Liver (tissue), 9 donors: ENCODE results near the gene RAI1. TPM values are rescaled to one million over a fixed set of nuclear protein-coding genes. Genes with fewer than 3 reads are reported as not detected.
A peak's percentile ranks its signal among the peaks of the same experiment; 100 is the strongest.

ENCODE experiments used
- DNase-seq: peaks from one replicate; pipeline ENCODE4 v3.0.0-alpha.2; 2017; ENCODE audit warnings: low spot score
- H3K27ac ChIP-seq, 2 donors: one replicate each; pipeline ENCODE4 v1.7.0; 2013; ENCODE audit warnings: inconsistent platforms in 2 of 2, low read length in 2 of 2, control low read depth in 1 of 2, low read depth in 1 of 2, mild to moderate bottlenecking in 1 of 2
- H3K27me3 ChIP-seq, 4 donors: one replicate each; pipeline versions ENCODE4 v1.6.1 to v1.7.0; 2013; ENCODE audit warnings: low read length in 3 of 4, inconsistent platforms in 1 of 4, mild to moderate bottlenecking in 1 of 4, moderate library complexity in 1 of 4; ENCODE audit not compliant: control insufficient read depth in 4 of 4, insufficient read depth in 4 of 4
- H3K36me3 ChIP-seq, 4 donors: one replicate each; pipeline versions ENCODE4 v1.6.1 to v1.7.0; 2013; ENCODE audit warnings: low read length in 3 of 4, mild to moderate bottlenecking in 3 of 4, low read depth in 1 of 4, moderate library complexity in 1 of 4; ENCODE audit not compliant: control insufficient read depth in 4 of 4, insufficient read depth in 3 of 4
- H3K4me1 ChIP-seq, 4 donors: one replicate each; pipeline versions ENCODE4 v1.6.1 to v1.7.0; 2013; ENCODE audit warnings: low read length in 3 of 4, mild to moderate bottlenecking in 3 of 4, moderate library complexity in 1 of 4; ENCODE audit not compliant: control insufficient read depth in 4 of 4, insufficient read depth in 4 of 4
- H3K4me3 ChIP-seq, 3 donors: one replicate each; pipeline versions ENCODE4 v1.6.1 to v1.7.0; 2013; ENCODE audit warnings: low read length in 3 of 3, control low read depth in 1 of 3, low read depth in 1 of 3, mild to moderate bottlenecking in 1 of 3
- H3K9ac ChIP-seq, 2 donors: one replicate each; pipeline ENCODE4 v1.7.0; 2013; ENCODE audit warnings: low read length in 2 of 2, mild to moderate bottlenecking in 2 of 2, moderate library complexity in 2 of 2, control low read depth in 1 of 2, low read depth in 1 of 2
- H3K9me3 ChIP-seq, 4 donors: one replicate each; pipeline versions ENCODE4 v1.6.1 to v1.7.0; 2013; ENCODE audit warnings: low read length in 3 of 4; ENCODE audit not compliant: control insufficient read depth in 4 of 4
- CTCF ChIP-seq: fragments of 150-350 bp; IDR thresholded peaks from 2 replicates; pipeline ENCODE4 v1.5.1; 2017; ENCODE audit warnings: improper control_type of control experiment, low read depth, low read length; ENCODE audit not compliant: missing input control
- EGR1 ChIP-seq, 2 donors: IDR thresholded peaks; 2 replicates each; pipeline ENCODE4 v1.6.1; 2016 to 2018; ENCODE audit warnings: antibody characterized with exemption in 2 of 2, low read depth in 2 of 2
- FOXA1 ChIP-seq: IDR thresholded peaks from 2 replicates; pipeline ENCODE4 v1.6.1; 2016; ENCODE audit warnings: antibody characterized with exemption
- FOXA2 ChIP-seq: IDR thresholded peaks from 2 replicates; pipeline ENCODE4 v1.6.1; 2016; ENCODE audit warnings: antibody characterized with exemption
- GABPA ChIP-seq, 2 donors: IDR thresholded peaks in 1 of 2; conservative IDR thresholded peaks in 1 of 2; 2 replicates each; pipeline ENCODE4 v1.6.1; 2016; ENCODE audit warnings: antibody characterized with exemption in 2 of 2, mild to moderate bottlenecking in 1 of 2, moderate library complexity in 1 of 2
- HNF4G ChIP-seq: IDR thresholded peaks from 2 replicates; pipeline ENCODE4 v1.6.1; 2016; ENCODE audit warnings: antibody characterized with exemption
- JUND ChIP-seq, 2 donors: IDR thresholded peaks; 2 replicates each; pipeline ENCODE4 v1.6.1; 2016; ENCODE audit warnings: antibody characterized with exemption in 2 of 2
- MAX ChIP-seq: IDR thresholded peaks from 2 replicates; pipeline ENCODE4 v1.6.1; 2016; ENCODE audit warnings: antibody characterized with exemption
- RAD21 ChIP-seq, 2 donors: IDR thresholded peaks; 2 replicates each; pipeline ENCODE4 v1.6.1; 2016; ENCODE audit warnings: antibody characterized with exemption in 2 of 2, mild to moderate bottlenecking in 2 of 2
- REST ChIP-seq: IDR thresholded peaks from 2 replicates; pipeline ENCODE4 v1.6.1; 2016; ENCODE audit warnings: antibody characterized with exemption, mild to moderate bottlenecking
- RXRA ChIP-seq, 2 donors: IDR thresholded peaks; 2 replicates each; pipeline ENCODE4 v1.6.1; 2017 to 2018; ENCODE audit warnings: antibody characterized with exemption in 2 of 2, mild to moderate bottlenecking in 1 of 2
- TAF1 ChIP-seq: conservative IDR thresholded peaks from 2 replicates; pipeline ENCODE4 v1.6.1; 2016; ENCODE audit warnings: antibody characterized with exemption, mild to moderate bottlenecking
- ZBTB33 ChIP-seq: IDR thresholded peaks from 2 replicates; pipeline ENCODE4 v1.6.1; 2016; ENCODE audit warnings: antibody characterized with exemption
- WGBS: extraction: QIAGEN DNeasy Blood & Tissue Kit; methylation state at CpG from one replicate; pipeline ENCODE4 v1.1.7; 2013; 5-methylcytosine and 5-hydroxymethylcytosine counted together
- polyA plus RNA-seq, 2 donors: library from polyadenylated mRNA; stranded (reverse) in 1 of 2; unstranded in 1 of 2; fragments of 200-250 nt in 1 of 2; fragments of >200 nt in 1 of 2; fragmentation: Nextera tagmentation in 1 of 2; extraction: Ambion mirVana in 1 of 2; gene quantifications; one replicate each; pipeline versions ENCODE4 v1.2.1 to v1.2.3, GENCODE V29; 2013 to 2015
- total RNA-seq, 2 donors: library from RNA; depleted of rRNA; stranded (reverse); fragments of >200 nt; gene quantifications; one replicate each; pipeline ENCODE4 v1.2.3, GENCODE V29; 2014
- donor health status: healthy.
- donor health status: healthy.
- donor health status: healthy.
- donor health status: healthy.
- donor health status: healthy.

RAI1 gene
- total and polyA plus RNA-seq, 4 donors, result 0.57 to 7.6 (median 5.3) TPM

GRCh38 chr17:17729620-17730249 lies 48.5 kb downstream of the RAI1 start:
- WGBS, result 48% methylated on average over 5 of the region's 5 CpGs
- peak; percentile 75 for TF ChIP-seq CTCF
- no peak for TF ChIP-seq EGR1 (IDR thresholded peaks at IDR 0.05; ENCODE audit: low read depth in 2 of 2)
- no peak for TF ChIP-seq TAF1
- TF ChIP-seq RAD21 (IDR thresholded peaks at IDR 0.05), result peak; percentile 81 to 88
- no peak for TF ChIP-seq FOXA1

GRCh38 chr17:17730250-17730935 lies 49.1 kb downstream of the RAI1 start:
- Histone ChIP-seq H3K9me3 (no peaks in the 10 kb centered on the region), H3K27ac (no peak overlapping the region), H3K9ac (no peak overlapping the region), H3K4me3 (no peak overlapping the region), H3K27me3 (no peaks in the 10 kb centered on the region), H3K4me1 (peaks cover 0 to 4% (median 0%) of the 10 kb centered on the region in 4 donors), H3K36me3 (peaks cover 0 to 2% (median 0%) of the 10 kb centered on the region in 4 donors)
- WGBS, result 87% methylated on average over 14 of the region's 14 CpGs
- DNase-seq, result no peak
- TF ChIP-seq ZBTB33 (no peak), FOXA2 (no peak), RAD21 (IDR thresholded peaks at IDR 0.05) (no peak)

More at GRCh38 chr17:17729620-17730249, 48.5 kb downstream of the RAI1 start:
- H3K36me3 ChIP-seq, result peaks cover 0 to 2% (median 0%) of the 10 kb centered on the region in 4 donors
- DNase-seq, result peak; percentile 58
- peaks cover 0 to 4% (median 0%) of the 10 kb centered on the region in 4 donors for H3K4me1 ChIP-seq
- H3K27ac ChIP-seq, result no peak overlapping the region
- no peak overlapping the region for H3K9ac ChIP-seq
- H3K9me3 ChIP-seq, result no peaks in the 10 kb centered on the region
- no peak overlapping the region for H3K4me3 ChIP-seq
- no peaks in the 10 kb centered on the region for H3K27me3 ChIP-seq

- Histone ChIP-seq H3K4me3 (no peak overlapping the region), H3K9ac (no peak overlapping the region), H3K36me3 (peaks cover 0 to 2% (median 0%) of the 10 kb centered on the region in 4 donors), H3K9me3 (no peaks in the 10 kb centered on the region), H3K27ac (no peak overlapping the region), H3K4me1 (peaks cover 0 to 4% (median 0%) of the 10 kb centered on the region in 4 donors), H3K27me3 (no peaks in the 10 kb centered on the region)
- DNase-seq, result no peak
- 91% methylated on average over 4 of the region's 4 CpGs for WGBS
- TF ChIP-seq CTCF (no peak), HNF4G (no peak), ZBTB33 (no peak), REST (no peak), RXRA (IDR thresholded peaks at IDR 0.05) (no peak), EGR1 (IDR thresholded peaks at IDR 0.05; ENCODE audit: low read depth in 2 of 2) (no peak), MAX (no peak), GABPA (IDR thresholded peaks at IDR 0.05 in 1 of 2, conservative IDR thresholded peaks at IDR 0.05 in 1 of 2) (no peak), JUND (IDR thresholded peaks at IDR 0.05) (no peak)
Measured at GRCh38 chr17:17732444-17732843, 51.2 kb downstream of the RAI1 start.
